ENCODE data around the gene NOTCH1. TPM values are rescaled to one million over a fixed set of nuclear protein-coding genes. Genes with fewer than 3 reads are reported as not detected.
A peak's percentile ranks its signal among the peaks of the same experiment; 100 is the strongest.

NOTCH1 gene
- total RNA-seq, 1 experiment from 2014 or later, result 39.2 TPM

DNA sequence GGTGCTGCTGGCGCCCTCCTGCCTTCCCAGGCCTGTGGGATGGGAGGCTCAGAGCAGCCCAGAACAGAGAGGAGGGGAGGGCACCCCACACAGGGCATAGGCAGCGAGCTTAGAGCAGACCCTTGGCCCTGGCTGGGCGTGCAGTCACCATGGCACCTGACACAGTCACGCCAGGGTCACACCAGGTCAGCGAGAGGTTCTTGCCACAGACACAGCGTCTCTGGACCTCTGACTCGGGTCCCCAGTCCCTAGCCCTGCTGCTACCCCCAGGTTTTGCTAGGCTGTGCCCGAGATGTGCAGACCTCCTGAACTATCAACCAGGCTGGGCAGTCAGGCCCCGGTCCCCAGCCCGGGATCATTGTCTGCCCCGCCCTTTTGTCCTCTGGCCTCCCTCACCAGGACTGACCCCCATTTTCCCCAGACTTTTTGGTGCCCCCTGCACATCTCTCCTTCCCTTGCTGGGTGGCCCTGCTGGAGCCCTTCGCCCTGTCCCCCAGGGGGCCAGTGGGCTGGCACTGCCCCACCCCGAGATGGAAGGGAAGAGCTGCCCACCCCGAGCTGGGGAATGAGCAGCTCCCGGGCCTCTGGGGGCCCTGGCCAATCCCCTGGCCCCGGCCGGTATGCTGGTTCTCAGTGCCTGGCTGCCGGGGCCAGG is 24.5 kb upstream of the NOTCH1 start:
- Histone ChIP-seq H3K9me2 (ENCODE audit: insufficient read depth) (no peaks in the 10 kb centered on the region), H3K4me1 (replicated peaks; ENCODE audit: insufficient read depth) (peaks cover 15% of the 10 kb centered on the region), H2AFZ (no peak overlapping the region), H3K36me3 (ENCODE audit: low read depth) (no peaks in the 10 kb centered on the region), H3K4me3 (no peak overlapping the region), H4K20me1 (ENCODE audit: insufficient read depth) (no peaks in the 10 kb centered on the region), H3K27me3 (ENCODE audit: insufficient read depth, low read depth) (no peaks in the 10 kb centered on the region), H3K79me2 (ENCODE audit: low read depth) (no peaks in the 10 kb centered on the region), H3K9me3 (ENCODE audit: insufficient read depth, low read depth) (no peaks in the 10 kb centered on the region), H3F3A (ENCODE audit: insufficient read depth, low read depth) (peaks cover 12% of the 10 kb centered on the region; the same call in 1 of the 2 replicates), H3K4me2 (no peak overlapping the region), H3K27ac (no peak overlapping the region)
- ChIA-PET POLR2A (ENCODE audit: unreplicated experiment) (no interaction called here), CTCF (no interaction called here)
- TF ChIP-seq, protein P1, sequence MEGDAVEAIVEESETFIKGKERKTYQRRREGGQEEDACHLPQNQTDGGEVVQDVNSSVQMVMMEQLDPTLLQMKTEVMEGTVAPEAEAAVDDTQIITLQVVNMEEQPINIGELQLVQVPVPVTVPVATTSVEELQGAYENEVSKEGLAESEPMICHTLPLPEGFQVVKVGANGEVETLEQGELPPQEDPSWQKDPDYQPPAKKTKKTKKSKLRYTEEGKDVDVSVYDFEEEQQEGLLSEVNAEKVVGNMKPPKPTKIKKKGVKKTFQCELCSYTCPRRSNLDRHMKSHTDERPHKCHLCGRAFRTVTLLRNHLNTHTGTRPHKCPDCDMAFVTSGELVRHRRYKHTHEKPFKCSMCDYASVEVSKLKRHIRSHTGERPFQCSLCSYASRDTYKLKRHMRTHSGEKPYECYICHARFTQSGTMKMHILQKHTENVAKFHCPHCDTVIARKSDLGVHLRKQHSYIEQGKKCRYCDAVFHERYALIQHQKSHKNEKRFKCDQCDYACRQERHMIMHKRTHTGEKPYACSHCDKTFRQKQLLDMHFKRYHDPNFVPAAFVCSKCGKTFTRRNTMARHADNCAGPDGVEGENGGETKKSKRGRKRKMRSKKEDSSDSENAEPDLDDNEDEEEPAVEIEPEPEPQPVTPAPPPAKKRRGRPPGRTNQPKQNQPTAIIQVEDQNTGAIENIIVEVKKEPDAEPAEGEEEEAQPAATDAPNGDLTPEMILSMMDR (conservative IDR thresholded peaks at IDR 0.05), result no peak
- TF ChIP-seq EZH2 (IDR thresholded peaks at IDR 0.05; ENCODE audit: low read depth), result no peak
- intact Hi-C loops (cut with micrococcal nuclease; ENCODE audit: unreplicated experiment), result no loop called here
- BruUV-seq (replicated peaks), result no TSS peak
- no peak for DNase-seq

DNA sequence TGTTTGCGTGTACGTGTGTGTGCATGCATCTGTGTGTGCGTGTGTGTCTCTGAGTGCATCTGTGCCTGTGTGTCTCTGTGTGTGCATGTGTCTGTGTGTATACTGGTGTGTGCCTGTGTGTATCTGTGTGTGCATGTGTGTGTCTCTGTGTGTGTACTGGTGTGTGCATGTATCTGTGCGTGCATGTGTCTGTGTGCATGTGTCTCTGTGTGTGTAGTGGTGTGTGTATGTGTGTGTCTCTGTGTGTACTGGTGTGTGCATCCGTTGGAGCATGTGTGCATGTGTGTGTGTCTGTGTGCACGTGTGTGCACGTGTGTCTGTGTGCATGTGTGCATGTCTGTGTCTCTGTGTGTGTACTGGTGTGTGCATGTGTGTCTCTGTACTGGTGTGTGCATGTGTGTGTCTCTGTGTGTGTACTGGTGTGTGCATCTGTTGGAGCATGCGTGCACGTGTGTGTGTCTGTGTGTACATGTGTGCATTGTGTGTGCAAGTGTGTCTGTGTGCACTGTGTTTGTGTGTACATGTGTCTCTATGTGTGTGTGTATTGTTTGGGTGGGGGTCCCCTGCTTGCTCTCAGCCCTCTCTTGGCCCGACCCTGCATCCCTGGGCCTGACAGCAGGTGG is 23.8 kb upstream of the NOTCH1 start:
- Histone ChIP-seq H3K36me3 (ENCODE audit: low read depth) (no peaks in the 10 kb centered on the region), H3K27me3 (ENCODE audit: insufficient read depth, low read depth) (no peaks in the 10 kb centered on the region), H3F3A (ENCODE audit: insufficient read depth, low read depth) (peaks cover 19% of the 10 kb centered on the region; the same call in 1 of the 2 replicates), H3K9me2 (ENCODE audit: insufficient read depth) (no peaks in the 10 kb centered on the region), H4K20me1 (ENCODE audit: insufficient read depth) (no peaks in the 10 kb centered on the region), H3K4me1 (replicated peaks; ENCODE audit: insufficient read depth) (peaks cover 21% of the 10 kb centered on the region), H2AFZ (no peak overlapping the region), H3K4me3 (no peak overlapping the region), H3K4me2 (no peak overlapping the region), H3K9me3 (ENCODE audit: insufficient read depth, low read depth) (no peaks in the 10 kb centered on the region), H3K27ac (no peak overlapping the region), H3K79me2 (ENCODE audit: low read depth) (no peaks in the 10 kb centered on the region)
- no peak for DNase-seq
- ChIA-PET POLR2A (ENCODE audit: unreplicated experiment) (no interaction called here), CTCF (no interaction called here)
- TF ChIP-seq, protein P1 (conservative IDR thresholded peaks at IDR 0.05), result no peak
- no peak for TF ChIP-seq EZH2 (IDR thresholded peaks at IDR 0.05; ENCODE audit: low read depth)
- intact Hi-C loops (cut with micrococcal nuclease; ENCODE audit: unreplicated experiment), result no loop called here
- no TSS peak for BruUV-seq (replicated peaks)

DNA sequence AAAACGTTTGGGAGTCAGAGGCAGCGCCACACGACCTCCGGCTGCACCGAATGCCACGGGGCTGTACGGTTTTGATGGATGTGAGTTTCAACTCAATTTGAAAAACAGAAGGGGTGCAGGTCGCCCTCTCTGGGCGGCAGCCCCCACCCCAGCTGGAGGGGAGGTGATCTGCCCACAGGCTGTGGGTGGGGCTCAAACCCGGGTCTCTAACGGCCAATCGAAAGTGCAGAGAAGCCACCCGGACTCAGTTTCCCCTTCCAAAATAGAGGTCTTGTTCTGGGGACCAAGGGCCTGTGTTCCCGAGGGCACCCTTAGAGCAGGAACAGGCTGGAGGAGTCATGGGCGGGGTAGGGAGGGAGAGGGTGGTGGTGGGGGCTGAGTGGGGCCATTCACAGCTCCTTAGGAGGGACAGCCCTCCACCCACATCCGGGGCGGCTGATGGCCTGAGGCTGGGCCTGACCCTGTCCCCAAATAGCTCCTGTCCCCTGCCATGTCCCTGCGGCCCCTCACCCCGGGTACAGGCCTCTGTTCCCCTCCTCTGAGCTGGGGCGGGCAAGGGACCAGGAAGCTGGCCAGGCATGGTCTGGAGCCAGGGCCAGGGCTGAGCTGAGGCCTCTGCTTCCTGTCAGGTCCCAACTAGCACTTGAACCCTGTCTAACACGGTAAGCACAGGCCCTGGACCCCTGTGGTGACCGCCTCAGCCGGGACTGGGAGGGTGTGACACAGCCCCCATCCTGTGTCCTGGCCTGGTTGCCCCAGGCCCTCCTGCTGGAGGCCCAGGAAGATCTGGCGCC is 22.6 kb upstream of the NOTCH1 start:
- no peaks in the 10 kb centered on the region for H3K9me3 ChIP-seq (ENCODE audit: insufficient read depth, low read depth)
- POLR2A ChIA-PET (ENCODE audit: unreplicated experiment), result interaction anchor here (0.6 kb wide), 1 partner anchor 19 kb away, joined by 3 read pairs; no protein-coding TSS in a partner anchor
- H4K20me1 ChIP-seq (ENCODE audit: insufficient read depth), result no peaks in the 10 kb centered on the region
- no peaks in the 10 kb centered on the region for H3K36me3 ChIP-seq (ENCODE audit: low read depth)
- H3K9me2 ChIP-seq (ENCODE audit: insufficient read depth), result no peaks in the 10 kb centered on the region
- CTCF ChIA-PET, result interaction anchor here (0.6 to 0.7 kb wide), 3 partner anchors 8 to 82 kb away, joined by 3 read pairs; no protein-coding TSS in a partner anchor
- no peak for TF ChIP-seq EZH2 (IDR thresholded peaks at IDR 0.05; ENCODE audit: low read depth)
- TF ChIP-seq, protein P1 (conservative IDR thresholded peaks at IDR 0.05), result no peak
- no peak overlapping the region for H3K4me3 ChIP-seq
- H2AFZ ChIP-seq, result no peak overlapping the region
- no peaks in the 10 kb centered on the region for H3K27me3 ChIP-seq (ENCODE audit: insufficient read depth, low read depth)
- no peak overlapping the region for H3K27ac ChIP-seq
- intact Hi-C loops (cut with micrococcal nuclease; ENCODE audit: unreplicated experiment), result loop anchor here (1.0 kb wide), 1 partner anchor 10 kb away; no protein-coding TSS in a partner anchor
- peak overlapping the region; percentile 77 for H3K4me2 ChIP-seq
- H3K4me1 ChIP-seq (replicated peaks; ENCODE audit: insufficient read depth), result peaks cover 29% of the 10 kb centered on the region
- peaks cover 21% of the 10 kb centered on the region; the same call in 1 of the 2 replicates for H3F3A ChIP-seq (ENCODE audit: insufficient read depth, low read depth)
- DNase-seq, result peak in 1 of 2 experiments; percentile 68
- TSS peak; percentile 31 for BruUV-seq (replicated peaks)
- no peaks in the 10 kb centered on the region for H3K79me2 ChIP-seq (ENCODE audit: low read depth)
